SU-DHL-6 (cell line): Measurements from ENCODE around the gene PPP1CA.

Experiments used
- EZH2phosphoT487 ChIP-seq: fragments of 200-600 bp; sonication (generic), shearing (Covaris generic); conservative IDR thresholded peaks from 2 replicates; pipeline ENCODE4 v1.6.1; 2018; ENCODE audit warnings: mild to moderate bottlenecking, antibody characterized with exemption, low read length, moderate library complexity, mixed read lengths
- TF ChIP-seq, protein P1 (sequence below): fragments of 200-600 bp; sonication (generic); IDR thresholded peaks from one replicate; pipeline ENCODE4 v1.5.1; 2017; ENCODE audit warnings: antibody characterized with exemption, mild to moderate bottlenecking, low read length, moderate library complexity; ENCODE audit not compliant: insufficient read depth, poor library complexity, severe bottlenecking

DNA sequence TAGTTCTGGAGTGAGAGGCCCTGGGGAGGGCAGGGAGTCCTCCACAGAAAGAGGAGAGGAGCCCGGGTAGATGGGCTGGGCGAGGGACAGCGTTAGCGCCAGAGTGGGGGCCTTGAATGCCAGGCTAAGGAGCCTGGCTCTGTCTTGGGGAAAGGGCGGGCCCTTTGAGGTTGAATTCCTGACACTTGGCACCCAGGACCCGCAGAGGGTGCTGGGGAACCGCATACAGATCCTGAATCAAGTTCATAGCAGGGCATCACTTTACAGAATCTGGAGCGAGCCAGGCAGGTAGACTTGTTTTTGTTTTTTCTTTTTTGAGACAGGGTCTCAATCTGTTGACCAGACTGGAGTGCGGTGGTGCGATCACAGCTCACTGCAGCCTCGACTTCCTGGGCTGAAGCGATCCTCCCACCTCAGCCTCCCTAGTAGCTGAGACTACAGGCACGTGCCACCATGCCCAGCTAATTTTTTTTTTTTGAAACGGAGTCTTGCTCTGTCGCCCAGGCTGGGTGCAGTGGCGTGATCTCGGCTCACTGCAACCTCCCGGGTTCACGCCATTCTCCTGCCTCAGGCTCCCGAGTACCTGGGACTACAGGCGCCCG lies 19.9 kb upstream of the PPP1CA start:
- no peak for TF ChIP-seq EZH2phosphoT487
- TF ChIP-seq, protein P1, sequence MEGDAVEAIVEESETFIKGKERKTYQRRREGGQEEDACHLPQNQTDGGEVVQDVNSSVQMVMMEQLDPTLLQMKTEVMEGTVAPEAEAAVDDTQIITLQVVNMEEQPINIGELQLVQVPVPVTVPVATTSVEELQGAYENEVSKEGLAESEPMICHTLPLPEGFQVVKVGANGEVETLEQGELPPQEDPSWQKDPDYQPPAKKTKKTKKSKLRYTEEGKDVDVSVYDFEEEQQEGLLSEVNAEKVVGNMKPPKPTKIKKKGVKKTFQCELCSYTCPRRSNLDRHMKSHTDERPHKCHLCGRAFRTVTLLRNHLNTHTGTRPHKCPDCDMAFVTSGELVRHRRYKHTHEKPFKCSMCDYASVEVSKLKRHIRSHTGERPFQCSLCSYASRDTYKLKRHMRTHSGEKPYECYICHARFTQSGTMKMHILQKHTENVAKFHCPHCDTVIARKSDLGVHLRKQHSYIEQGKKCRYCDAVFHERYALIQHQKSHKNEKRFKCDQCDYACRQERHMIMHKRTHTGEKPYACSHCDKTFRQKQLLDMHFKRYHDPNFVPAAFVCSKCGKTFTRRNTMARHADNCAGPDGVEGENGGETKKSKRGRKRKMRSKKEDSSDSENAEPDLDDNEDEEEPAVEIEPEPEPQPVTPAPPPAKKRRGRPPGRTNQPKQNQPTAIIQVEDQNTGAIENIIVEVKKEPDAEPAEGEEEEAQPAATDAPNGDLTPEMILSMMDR: no peak
